Nephron progenitor cell (in vitro differentiated cells): Measurements from ENCODE around the gene TRIM28.

ENCODE experiments used
- DNase-seq: peaks from one replicate; pipeline ENCODE4 v3.0.0; 2021
- H3K27ac Mint-ChIP-seq: 2 replicates; pipeline ENCODE4 v1.8.0; 2021; ENCODE audit warnings: mild to moderate bottlenecking, moderate library complexity, mixed read lengths
- H3K27me3 Mint-ChIP-seq: 2 replicates; pipeline ENCODE4 v1.8.0; 2021; ENCODE audit warnings: mild to moderate bottlenecking, low read depth, mixed read lengths; ENCODE audit not compliant: poor library complexity
- H3K36me3 Mint-ChIP-seq: 2 replicates; pipeline ENCODE4 v1.8.0; 2021; ENCODE audit warnings: low read depth, mixed read lengths
- H3K4me1 Mint-ChIP-seq: 2 replicates; pipeline ENCODE4 v1.8.0; 2021; ENCODE audit warnings: mixed read lengths
- H3K4me3 Mint-ChIP-seq: 2 replicates; pipeline ENCODE4 v1.8.0; 2021; ENCODE audit warnings: mild to moderate bottlenecking, moderate library complexity, mixed read lengths
- H3K9me3 Mint-ChIP-seq: 2 replicates; pipeline ENCODE4 v1.8.0; 2021; ENCODE audit warnings: mild to moderate bottlenecking, moderate library complexity, mixed read lengths
- CTCF ChIP-seq: fragments of 200-600 bp; sonication (generic); IDR thresholded peaks from 2 replicates; pipeline ENCODE4 v1.5.0; 2021; ENCODE audit warnings: antibody characterized with exemption

TRIM28 gene

GRCh38 chr19:58585442-58586132 lies 41.7 kb downstream of the TRIM28 start:
- Mint-ChIP-seq H3K4me3 (no peak overlapping the region), H3K9me3 (no peaks in the 10 kb centered on the region), H3K4me1 (peaks cover 36% of the 10 kb centered on the region), H3K27me3 (peaks cover 5% of the 10 kb centered on the region), H3K27ac (peak overlapping the region; percentile 88), H3K36me3 (peaks cover 17% of the 10 kb centered on the region)
- no peak for TF ChIP-seq CTCF
- DNase-seq, result no peak

GRCh38 chr19:58586133-58586765 lies 42.4 kb downstream of the TRIM28 start:
- TF ChIP-seq CTCF, result no peak

More at GRCh38 chr19:58586133-58586765, 42.4 kb downstream of the TRIM28 start:
- H3K9me3 Mint-ChIP-seq, result no peaks in the 10 kb centered on the region
- H3K27me3 Mint-ChIP-seq, result peaks cover 4% of the 10 kb centered on the region
- H3K27ac Mint-ChIP-seq, result peak overlapping the region; percentile 87
- H3K4me1 Mint-ChIP-seq, result peaks cover 29% of the 10 kb centered on the region
- DNase-seq, result no peak
- no peak overlapping the region for H3K4me3 Mint-ChIP-seq
- peaks cover 14% of the 10 kb centered on the region for H3K36me3 Mint-ChIP-seq
